ENCODE results near the gene ASB14. TPM values are rescaled to one million over a fixed set of nuclear protein-coding genes. Genes with fewer than 3 reads are reported as not detected.

The ASB14 gene
- total and polyA plus RNA-seq, 2 experiments from 2014 or later, result 0.34 TPM; not detected in 1

- H3K27ac ChIP-seq, result no peak overlapping the region
- no peaks in the 10 kb centered on the region for H3K9me3 ChIP-seq (ENCODE audit: low read depth)
- no peaks in the 10 kb centered on the region for H3K27me3 ChIP-seq
- no peak for DNase-seq (ENCODE audit: low read depth in 1 of 2, low spot score in 1 of 2)
- no peak overlapping the region for H3K4me3 ChIP-seq
- peaks cover 13% of the 10 kb centered on the region for H3K4me1 ChIP-seq (ENCODE audit: low read depth)
- TF ChIP-seq, protein P1, sequence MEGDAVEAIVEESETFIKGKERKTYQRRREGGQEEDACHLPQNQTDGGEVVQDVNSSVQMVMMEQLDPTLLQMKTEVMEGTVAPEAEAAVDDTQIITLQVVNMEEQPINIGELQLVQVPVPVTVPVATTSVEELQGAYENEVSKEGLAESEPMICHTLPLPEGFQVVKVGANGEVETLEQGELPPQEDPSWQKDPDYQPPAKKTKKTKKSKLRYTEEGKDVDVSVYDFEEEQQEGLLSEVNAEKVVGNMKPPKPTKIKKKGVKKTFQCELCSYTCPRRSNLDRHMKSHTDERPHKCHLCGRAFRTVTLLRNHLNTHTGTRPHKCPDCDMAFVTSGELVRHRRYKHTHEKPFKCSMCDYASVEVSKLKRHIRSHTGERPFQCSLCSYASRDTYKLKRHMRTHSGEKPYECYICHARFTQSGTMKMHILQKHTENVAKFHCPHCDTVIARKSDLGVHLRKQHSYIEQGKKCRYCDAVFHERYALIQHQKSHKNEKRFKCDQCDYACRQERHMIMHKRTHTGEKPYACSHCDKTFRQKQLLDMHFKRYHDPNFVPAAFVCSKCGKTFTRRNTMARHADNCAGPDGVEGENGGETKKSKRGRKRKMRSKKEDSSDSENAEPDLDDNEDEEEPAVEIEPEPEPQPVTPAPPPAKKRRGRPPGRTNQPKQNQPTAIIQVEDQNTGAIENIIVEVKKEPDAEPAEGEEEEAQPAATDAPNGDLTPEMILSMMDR (IDR thresholded peaks at IDR 0.05; ENCODE audit: low read depth, low read length), result no peak
- peaks cover 36% of the 10 kb centered on the region for H3K36me3 ChIP-seq
These were observed 40.1 kb downstream of the ASB14 start for GRCh38 chr3:57252404-57252803.

DNA sequence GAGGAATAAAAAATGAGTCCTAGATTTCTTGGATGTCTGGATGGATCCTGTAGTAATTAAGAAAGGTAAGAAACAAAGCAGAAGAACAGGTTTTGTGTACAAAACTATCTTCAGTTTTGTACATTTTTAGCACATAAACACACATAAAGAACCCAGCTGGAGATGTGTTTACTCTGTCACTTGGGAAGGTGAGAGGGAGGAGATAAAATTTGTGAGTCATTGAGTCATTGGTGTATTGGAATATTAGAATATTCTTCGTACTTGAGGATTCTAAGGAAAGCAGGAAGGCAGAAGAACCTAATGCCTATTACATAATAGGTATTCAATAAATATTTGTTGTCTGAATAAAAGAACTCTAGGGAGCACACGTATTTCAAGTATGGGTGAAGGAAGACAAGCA lies 47.5 kb downstream of the ASB14 start:
- Histone ChIP-seq H3K9me3 (ENCODE audit: low read depth) (no peaks in the 10 kb centered on the region), H3K4me3 (no peak overlapping the region), H3K27ac (no peak overlapping the region), H3K36me3 (peaks cover 71% of the 10 kb centered on the region), H3K27me3 (no peaks in the 10 kb centered on the region), H3K4me1 (ENCODE audit: low read depth) (no peaks in the 10 kb centered on the region)
- TF ChIP-seq, protein P1 (IDR thresholded peaks at IDR 0.05; ENCODE audit: low read depth, low read length), result no peak
- no peak for DNase-seq (ENCODE audit: low read depth in 1 of 2, low spot score in 1 of 2)

DNA sequence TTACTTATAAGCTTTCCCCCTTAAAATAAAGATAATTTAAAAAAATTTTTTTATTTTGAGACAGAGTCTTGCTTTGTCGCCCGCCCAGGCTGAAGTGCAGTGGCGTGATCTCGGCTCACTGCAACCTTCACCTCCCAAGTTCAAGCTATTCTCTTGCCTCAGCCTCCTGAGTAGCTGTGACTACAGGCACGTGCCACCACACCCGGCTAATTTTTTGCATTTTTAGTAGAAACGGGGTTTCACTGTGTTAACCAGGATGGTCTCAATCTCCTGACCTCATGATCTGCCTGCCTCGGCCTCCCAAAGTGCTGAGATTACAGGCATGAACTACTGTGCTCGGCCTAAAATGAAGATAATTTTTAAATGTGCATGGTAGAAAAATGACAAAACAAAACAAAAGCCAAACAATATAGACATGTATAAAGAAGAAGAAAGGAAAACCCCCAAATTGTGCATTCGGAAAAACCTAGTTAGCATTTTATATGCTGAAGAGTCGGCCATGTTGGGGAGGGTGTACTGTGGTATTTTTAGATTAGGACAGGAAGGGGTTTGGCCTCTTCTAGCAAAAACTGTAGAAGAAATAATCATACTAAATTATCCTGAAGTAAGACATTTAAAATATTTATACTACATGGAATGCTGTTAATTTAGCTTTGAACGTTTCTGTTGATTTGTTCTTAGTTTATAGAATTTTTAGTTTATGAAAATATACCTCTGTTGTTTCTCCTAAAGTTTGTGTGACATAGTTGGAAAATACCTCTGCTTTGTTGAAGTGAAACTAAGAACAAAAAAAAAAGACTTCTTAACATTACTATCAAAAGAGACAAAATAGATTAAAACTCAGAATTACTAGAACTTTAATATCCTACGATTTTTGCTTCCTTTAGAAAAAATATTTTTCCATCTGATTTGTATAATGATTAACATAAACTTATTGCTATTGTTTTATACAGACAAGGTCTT lies 57.6 kb downstream of the ASB14 start:
- TF ChIP-seq, protein P1 (IDR thresholded peaks at IDR 0.05; ENCODE audit: low read depth, low read length), result no peak
- no peak for DNase-seq (ENCODE audit: low read depth in 1 of 2, low spot score in 1 of 2)
- Histone ChIP-seq H3K4me3 (no peak overlapping the region), H3K27ac (no peak overlapping the region), H3K4me1 (ENCODE audit: low read depth) (no peaks in the 10 kb centered on the region), H3K27me3 (no peaks in the 10 kb centered on the region), H3K9me3 (ENCODE audit: low read depth) (no peaks in the 10 kb centered on the region), H3K36me3 (peaks cover 20% of the 10 kb centered on the region)

- TF ChIP-seq, protein P1 (IDR thresholded peaks at IDR 0.05; ENCODE audit: low read depth, low read length), result no peak
These were observed 58.7 kb downstream of the ASB14 start for GRCh38 chr3:57233799-57234198.

GRCh38 chr3:57230006-57230405 lies 62.5 kb downstream of the ASB14 start:
- Histone ChIP-seq H3K36me3 (no peaks in the 10 kb centered on the region), H3K27me3 (no peaks in the 10 kb centered on the region), H3K4me3 (no peak overlapping the region), H3K27ac (no peak overlapping the region), H3K4me1 (ENCODE audit: low read depth) (peaks cover 10% of the 10 kb centered on the region), H3K9me3 (ENCODE audit: low read depth) (no peaks in the 10 kb centered on the region)
- no peak for DNase-seq (ENCODE audit: low read depth in 1 of 2, low spot score in 1 of 2)
- TF ChIP-seq, protein P1 (IDR thresholded peaks at IDR 0.05; ENCODE audit: low read depth, low read length), result no peak

More at GRCh38 chr3:57233799-57234198, 58.7 kb downstream of the ASB14 start:
- Histone ChIP-seq H3K4me1 (ENCODE audit: low read depth) (no peaks in the 10 kb centered on the region), H3K9me3 (ENCODE audit: low read depth) (no peaks in the 10 kb centered on the region), H3K4me3 (no peak overlapping the region), H3K27me3 (no peaks in the 10 kb centered on the region), H3K27ac (no peak overlapping the region), H3K36me3 (peaks cover 12% of the 10 kb centered on the region)
- DNase-seq (ENCODE audit: low read depth in 1 of 2, low spot score in 1 of 2), result no peak
